Chondrocyte (in vitro differentiated cells): ENCODE measurements around the gene UTP4. TPM values are rescaled to one million over a fixed set of nuclear protein-coding genes. Genes with fewer than 3 reads are reported as not detected.

ENCODE experiments used
- DNase-seq: peaks from one replicate; pipeline ENCODE4 v3.0.0; 2021; ENCODE audit warnings: mixed read lengths, low spot score
- H3K27ac Mint-ChIP-seq: one replicate; pipeline ENCODE4 v1.8.0; 2021; ENCODE audit warnings: mild to moderate bottlenecking, moderate library complexity, mixed read lengths; ENCODE audit not compliant: unreplicated experiment
- H3K27me3 Mint-ChIP-seq: 2 replicates; pipeline ENCODE4 v1.8.0; 2021; ENCODE audit warnings: low read depth, mixed read lengths
- H3K36me3 Mint-ChIP-seq: 2 replicates; pipeline ENCODE4 v1.8.0; 2021; ENCODE audit warnings: low read depth, mixed read lengths
- H3K4me1 Mint-ChIP-seq: 2 replicates; pipeline ENCODE4 v1.8.0; 2021; ENCODE audit warnings: low read depth, mild to moderate bottlenecking, mixed read lengths
- H3K4me3 Mint-ChIP-seq: one replicate; pipeline ENCODE4 v1.8.0; 2021; ENCODE audit warnings: mild to moderate bottlenecking, moderate library complexity, mixed read lengths; ENCODE audit not compliant: unreplicated experiment
- H3K9me3 Mint-ChIP-seq: 2 replicates; pipeline ENCODE4 v1.8.0; 2021; ENCODE audit warnings: low read depth, mixed read lengths
- CTCF ChIP-seq: fragments of 200-600 bp; sonication (generic); IDR thresholded peaks from 2 replicates; pipeline ENCODE4 v1.5.0; 2021; ENCODE audit warnings: antibody characterized with exemption, mild to moderate bottlenecking, moderate library complexity
- total RNA-seq: library from RNA; stranded (reverse); gene quantifications from 3 replicates; pipeline ENCODE4 v1.2.1, GENCODE V29; 2021

Gene UTP4
- total RNA-seq, 1 donor from 2014 or later = 37.2 TPM

- TF ChIP-seq CTCF = no peak
- Mint-ChIP-seq H3K27ac (no peak overlapping the region), H3K27me3 (no peaks in the 10 kb centered on the region), H3K4me3 (no peak overlapping the region), H3K36me3 (peaks cover 14% of the 10 kb centered on the region), H3K4me1 (no peaks in the 10 kb centered on the region), H3K9me3 (no peaks in the 10 kb centered on the region)
- no peak for DNase-seq
Observed at GRCh38 chr16:69115361-69115760, 17.1 kb upstream of the UTP4 start.

GRCh38 chr16:69115837-69116236, 16.6 kb upstream of the UTP4 start:
- H3K9me3 Mint-ChIP-seq = no peaks in the 10 kb centered on the region
- no peak overlapping the region for H3K27ac Mint-ChIP-seq
- H3K4me1 Mint-ChIP-seq = no peaks in the 10 kb centered on the region
- DNase-seq = no peak
- no peaks in the 10 kb centered on the region for H3K27me3 Mint-ChIP-seq
- peaks cover 17% of the 10 kb centered on the region for H3K36me3 Mint-ChIP-seq
- H3K4me3 Mint-ChIP-seq = no peak overlapping the region
- no peak for TF ChIP-seq CTCF

- TF ChIP-seq CTCF = no peak
- no peaks in the 10 kb centered on the region for H3K4me1 Mint-ChIP-seq
- no peak overlapping the region for H3K27ac Mint-ChIP-seq
Observed at GRCh38 chr16:69116256-69116875, 16.1 kb upstream of the UTP4 start.

GRCh38 chr16:69116906-69117305, 15.5 kb upstream of the UTP4 start:
- H3K27me3 Mint-ChIP-seq = no peaks in the 10 kb centered on the region
- DNase-seq = no peak
- no peaks in the 10 kb centered on the region for H3K9me3 Mint-ChIP-seq
- no peak overlapping the region for H3K27ac Mint-ChIP-seq
- no peaks in the 10 kb centered on the region for H3K4me1 Mint-ChIP-seq
- H3K36me3 Mint-ChIP-seq = peaks cover 22% of the 10 kb centered on the region
- no peak overlapping the region for H3K4me3 Mint-ChIP-seq
- TF ChIP-seq CTCF = no peak

More at GRCh38 chr16:69116256-69116875, 16.1 kb upstream of the UTP4 start:
- Mint-ChIP-seq H3K9me3 (no peaks in the 10 kb centered on the region), H3K27me3 (no peaks in the 10 kb centered on the region), H3K4me3 (no peak overlapping the region), H3K36me3 (peaks cover 21% of the 10 kb centered on the region)
- no peak for DNase-seq

GRCh38 chr16:69118468-69118867, 14.0 kb upstream of the UTP4 start:
- Mint-ChIP-seq H3K27me3 (no peaks in the 10 kb centered on the region), H3K36me3 (peaks cover 22% of the 10 kb centered on the region), H3K27ac (no peak overlapping the region), H3K4me3 (no peak overlapping the region), H3K9me3 (no peaks in the 10 kb centered on the region), H3K4me1 (no peaks in the 10 kb centered on the region)
- DNase-seq = no peak
- TF ChIP-seq CTCF = no peak
